OCI-LY7 (cell line): Measurements from ENCODE around the gene CARD18. TPM values are rescaled to one million over a fixed set of nuclear protein-coding genes. Genes with fewer than 3 reads are reported as not detected.
"Not testable (repeated sequence)": the region's sequence is repeated elsewhere in the genome, so short reads cannot be mapped to it uniquely, and the experiment has no call there.

Experiments
- BruUV-seq: library from RNA; stranded (reverse); fragments of 400-500 nt; replicated peaks from 2 replicates; lab custom pipeline; 2021; lab: Mats Ljungman, UMichigan
- CTCF ChIA-PET: fragments of 300-600 bp; sonication (Branson Sonifier 250); formaldehyde crosslinking; loops from one replicate; lab custom pipeline; 2022; ENCODE audit warnings: antibody characterized with exemption; ENCODE audit not compliant: unreplicated experiment; lab: Charles Lee
- POLR2A ChIA-PET: fragments of 300-600 bp; sonication (Branson Sonifier 250); formaldehyde crosslinking; loops from one replicate; lab custom pipeline; 2022; ENCODE audit warnings: antibody characterized with exemption; lab: Charles Lee
- DNase-seq: peaks from one replicate; pipeline ENCODE4 v3.0.0-alpha.2; 2015; ENCODE audit warnings: low spot score
- H2AFZ ChIP-seq: fragments of 200-600 bp; sonication (generic), shearing (Covaris generic); 2 replicates; pipeline ENCODE4 v1.6.1; 2014; ENCODE audit warnings: mild to moderate bottlenecking, antibody characterized with exemption, low read length, moderate library complexity
- H3K27ac ChIP-seq: fragments of 200-600 bp; sonication (generic); 2 replicates; pipeline ENCODE4 v1.5.1; 2014; ENCODE audit warnings: mixed run types, low read depth, mild to moderate bottlenecking, moderate library complexity, low read length, inconsistent platforms; ENCODE audit not compliant: poor library complexity, severe bottlenecking
- H3K36me3 ChIP-seq: fragments of 200-600 bp; sonication (generic); 2 replicates; pipeline ENCODE4 v1.6.1; 2014; ENCODE audit warnings: mild to moderate bottlenecking, antibody characterized with exemption, low read length, moderate library complexity, mixed read lengths; ENCODE audit not compliant: insufficient read depth
- H3K4me1 ChIP-seq: fragments of 200-600 bp; sonication (generic); 2 replicates; pipeline ENCODE4 v1.5.1; 2014; ENCODE audit warnings: mild to moderate bottlenecking, low read length; ENCODE audit not compliant: insufficient read depth, poor library complexity, severe bottlenecking
- H3K4me2 ChIP-seq: fragments of 200-600 bp; sonication (generic); 2 replicates; pipeline ENCODE4 v1.6.1; 2014; ENCODE audit warnings: mild to moderate bottlenecking, low read length
- H3K4me3 ChIP-seq: fragments of 200-600 bp; sonication (generic); 2 replicates; pipeline ENCODE4 v1.5.1; 2014; ENCODE audit warnings: mild to moderate bottlenecking, low read depth, low read length; ENCODE audit not compliant: poor library complexity, severe bottlenecking
- H3K79me2 ChIP-seq: fragments of 200-600 bp; sonication (generic); 2 replicates; pipeline ENCODE4 v1.6.1; 2016; ENCODE audit warnings: low read depth, mild to moderate bottlenecking, low read length, moderate library complexity, mixed read lengths; ENCODE audit not compliant: insufficient read depth
- H3K9me2 ChIP-seq: fragments of 200-600 bp; sonication (generic); 2 replicates; pipeline ENCODE4 v1.6.1; 2016; ENCODE audit warnings: mild to moderate bottlenecking, low read length, mixed read lengths; ENCODE audit not compliant: insufficient read depth
- H3K9me3 ChIP-seq: fragments of 200-600 bp; sonication (generic); 2 replicates; pipeline ENCODE4 v1.6.1; 2014; ENCODE audit warnings: mild to moderate bottlenecking, mixed run types, low read length, mixed read lengths
- H4K20me1 ChIP-seq: fragments of 200-600 bp; sonication (generic); 2 replicates; pipeline ENCODE4 v1.6.1; 2014; ENCODE audit warnings: mild to moderate bottlenecking, antibody characterized with exemption, low read length, moderate library complexity, mixed read lengths; ENCODE audit not compliant: insufficient read depth
- EZH2phosphoT487 ChIP-seq: fragments of 200-600 bp; sonication (generic); IDR thresholded peaks from 2 replicates; pipeline ENCODE4 v1.6.1; 2018; ENCODE audit warnings: low read depth, borderline replicate concordance, mild to moderate bottlenecking, mixed run types, antibody characterized with exemption, low read length, moderate library complexity, mixed read lengths
- intact Hi-C: fragments of 100-400 bp; cut with micrococcal nuclease; formaldehyde crosslinking; loops from one replicate; pipeline ENCODE4 v1.10.0; 2022; ENCODE audit not compliant: unreplicated experiment
- total RNA-seq, 2 experiments: library from RNA; depleted of rRNA in 1 of 2; stranded (reverse); fragments of >200 nt in 1 of 2; shearing (Covaris generic) in 1 of 2; gene quantifications; 2 replicates each; pipeline ENCODE4 v1.2.3, GENCODE V29; 2014 to 2022
- TF ChIP-seq, protein P1 (sequence below): fragments of 200-600 bp; sonication (generic); conservative IDR thresholded peaks from 2 replicates; pipeline ENCODE4 v1.5.1; 2014; ENCODE audit warnings: mild to moderate bottlenecking, antibody characterized with exemption, low read length, moderate library complexity, mixed read lengths

The CARD18 gene
- total RNA-seq, 2 experiments from 2014 or later: not detected

GRCh38 chr11:105109855-105110687 is 29.5 kb downstream of the CARD18 start:
- Histone ChIP-seq H3K9me3 (no peaks in the 10 kb centered on the region), H3K27ac (no peak overlapping the region), H3K4me2 (no peak overlapping the region), H2AFZ (no peak overlapping the region), H3K9me2 (no peaks in the 10 kb centered on the region), H4K20me1 (no peaks in the 10 kb centered on the region), H3K36me3 (no peaks in the 10 kb centered on the region), H3K4me3 (no peak overlapping the region), H3K79me2 (no peaks in the 10 kb centered on the region), H3K4me1 (no peaks in the 10 kb centered on the region)
- BruUV-seq: no TSS peak
- intact Hi-C loops: no loop called here
- ChIA-PET CTCF (no interaction called here), POLR2A (interaction anchor here (0.7 kb wide), 1 partner anchor 15 kb away, joined by 3 read pairs; no protein-coding TSS in a partner anchor)
- TF ChIP-seq, protein P1, sequence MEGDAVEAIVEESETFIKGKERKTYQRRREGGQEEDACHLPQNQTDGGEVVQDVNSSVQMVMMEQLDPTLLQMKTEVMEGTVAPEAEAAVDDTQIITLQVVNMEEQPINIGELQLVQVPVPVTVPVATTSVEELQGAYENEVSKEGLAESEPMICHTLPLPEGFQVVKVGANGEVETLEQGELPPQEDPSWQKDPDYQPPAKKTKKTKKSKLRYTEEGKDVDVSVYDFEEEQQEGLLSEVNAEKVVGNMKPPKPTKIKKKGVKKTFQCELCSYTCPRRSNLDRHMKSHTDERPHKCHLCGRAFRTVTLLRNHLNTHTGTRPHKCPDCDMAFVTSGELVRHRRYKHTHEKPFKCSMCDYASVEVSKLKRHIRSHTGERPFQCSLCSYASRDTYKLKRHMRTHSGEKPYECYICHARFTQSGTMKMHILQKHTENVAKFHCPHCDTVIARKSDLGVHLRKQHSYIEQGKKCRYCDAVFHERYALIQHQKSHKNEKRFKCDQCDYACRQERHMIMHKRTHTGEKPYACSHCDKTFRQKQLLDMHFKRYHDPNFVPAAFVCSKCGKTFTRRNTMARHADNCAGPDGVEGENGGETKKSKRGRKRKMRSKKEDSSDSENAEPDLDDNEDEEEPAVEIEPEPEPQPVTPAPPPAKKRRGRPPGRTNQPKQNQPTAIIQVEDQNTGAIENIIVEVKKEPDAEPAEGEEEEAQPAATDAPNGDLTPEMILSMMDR: no peak
- TF ChIP-seq EZH2phosphoT487: no peak
- no peak for DNase-seq

- intact Hi-C loops: no loop called here
- Histone ChIP-seq H4K20me1 (no peaks in the 10 kb centered on the region), H2AFZ (no peak overlapping the region), H3K9me2 (no peaks in the 10 kb centered on the region), H3K4me2 (no peak overlapping the region), H3K36me3 (no peaks in the 10 kb centered on the region), H3K9me3 (no peaks in the 10 kb centered on the region), H3K27ac (no peak overlapping the region), H3K4me1 (no peaks in the 10 kb centered on the region), H3K79me2 (no peaks in the 10 kb centered on the region), H3K4me3 (no peak overlapping the region)
- ChIA-PET POLR2A (no interaction called here), CTCF (no interaction called here)
- no peak for DNase-seq
- no TSS peak for BruUV-seq
- no peak for TF ChIP-seq EZH2phosphoT487
- TF ChIP-seq, protein P1: no peak
Measured at GRCh38 chr11:105109321-105109720, 30.2 kb downstream of the CARD18 start.

DNA sequence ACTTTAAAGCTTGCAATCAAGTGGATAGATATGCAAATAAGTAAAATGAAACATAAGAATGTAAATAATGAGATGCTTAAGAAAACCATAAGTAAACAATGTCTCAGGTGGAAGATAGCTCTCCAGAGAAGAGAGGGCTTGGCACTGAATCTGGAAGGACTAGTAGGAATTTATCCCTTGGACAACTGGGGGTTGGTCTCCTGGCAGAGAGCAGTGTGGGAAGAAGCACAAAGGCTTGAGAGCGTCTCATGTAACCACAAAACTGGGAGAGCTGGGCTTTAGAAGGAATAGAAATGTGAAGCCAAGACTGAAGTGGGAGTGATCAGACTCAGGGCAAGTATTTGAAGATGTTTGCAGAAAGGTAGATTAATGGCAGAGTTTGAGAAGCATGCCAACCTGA is 31.3 kb downstream of the CARD18 start:
- Histone ChIP-seq H3K79me2 (no peaks in the 10 kb centered on the region), H4K20me1 (no peaks in the 10 kb centered on the region), H3K9me3 (no peaks in the 10 kb centered on the region), H3K27ac (no peak overlapping the region), H3K9me2 (no peaks in the 10 kb centered on the region), H3K4me3 (no peak overlapping the region), H2AFZ (no peak overlapping the region), H3K36me3 (no peaks in the 10 kb centered on the region), H3K4me2 (no peak overlapping the region), H3K4me1 (no peaks in the 10 kb centered on the region)
- POLR2A ChIA-PET: no interaction called here
- intact Hi-C loops: no loop called here
- no TSS peak for BruUV-seq
- no peak for TF ChIP-seq EZH2phosphoT487
- TF ChIP-seq, protein P1: no peak
- CTCF ChIA-PET: no interaction called here
- DNase-seq: no peak

GRCh38 chr11:105107226-105107825 is 32.2 kb downstream of the CARD18 start:
- BruUV-seq, H3K4me3 ChIP-seq, H3K27ac ChIP-seq, H3K9me2 ChIP-seq, H3K9me3 ChIP-seq, H3K4me1 ChIP-seq, H3K4me2 ChIP-seq, intact Hi-C loops, H4K20me1 ChIP-seq, CTCF ChIA-PET, H3K36me3 ChIP-seq, POLR2A ChIA-PET, H3K79me2 ChIP-seq, DNase-seq, H2AFZ ChIP-seq: not testable (repeated sequence)
